ENCODE results near the gene SH2D4B.

- TF ChIP-seq FOXA1 (IDR thresholded peaks at IDR 0.05) (no peak), FOXA1 (CRISPR knock-in tag; IDR thresholded peaks at IDR 0.05) (no peak), POLR2AphosphoS5 (IDR thresholded peaks at IDR 0.05; ENCODE audit: low read depth, low read length) (no peak), ZNF672 (CRISPR knock-in tag; IDR thresholded peaks at IDR 0.05) (no peak), EZH2 (conservative IDR thresholded peaks at IDR 0.05; ENCODE audit: low read depth, low read length) (no peak), TARDBP (CRISPR knock-in tag; IDR thresholded peaks at IDR 0.05) (no peak), HINFP (CRISPR knock-in tag; IDR thresholded peaks at IDR 0.05; ENCODE audit: low read depth) (no peak), ZNF225 (CRISPR knock-in tag; IDR thresholded peaks at IDR 0.05) (no peak), TEAD3 (CRISPR knock-in tag; optimal IDR thresholded peaks at IDR 0.05; ENCODE audit: borderline replicate concordance) (no peak), TBX3 (IDR thresholded peaks at IDR 0.05; ENCODE audit: borderline replicate concordance) (no peak), GATAD2A (CRISPR knock-in tag; IDR thresholded peaks at IDR 0.05) (no peak)
- TF ChIP-seq, protein P1, sequence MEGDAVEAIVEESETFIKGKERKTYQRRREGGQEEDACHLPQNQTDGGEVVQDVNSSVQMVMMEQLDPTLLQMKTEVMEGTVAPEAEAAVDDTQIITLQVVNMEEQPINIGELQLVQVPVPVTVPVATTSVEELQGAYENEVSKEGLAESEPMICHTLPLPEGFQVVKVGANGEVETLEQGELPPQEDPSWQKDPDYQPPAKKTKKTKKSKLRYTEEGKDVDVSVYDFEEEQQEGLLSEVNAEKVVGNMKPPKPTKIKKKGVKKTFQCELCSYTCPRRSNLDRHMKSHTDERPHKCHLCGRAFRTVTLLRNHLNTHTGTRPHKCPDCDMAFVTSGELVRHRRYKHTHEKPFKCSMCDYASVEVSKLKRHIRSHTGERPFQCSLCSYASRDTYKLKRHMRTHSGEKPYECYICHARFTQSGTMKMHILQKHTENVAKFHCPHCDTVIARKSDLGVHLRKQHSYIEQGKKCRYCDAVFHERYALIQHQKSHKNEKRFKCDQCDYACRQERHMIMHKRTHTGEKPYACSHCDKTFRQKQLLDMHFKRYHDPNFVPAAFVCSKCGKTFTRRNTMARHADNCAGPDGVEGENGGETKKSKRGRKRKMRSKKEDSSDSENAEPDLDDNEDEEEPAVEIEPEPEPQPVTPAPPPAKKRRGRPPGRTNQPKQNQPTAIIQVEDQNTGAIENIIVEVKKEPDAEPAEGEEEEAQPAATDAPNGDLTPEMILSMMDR (CRISPR knock-in tag; IDR thresholded peaks at IDR 0.05) = no peak
- TF ChIP-seq, protein P2, sequence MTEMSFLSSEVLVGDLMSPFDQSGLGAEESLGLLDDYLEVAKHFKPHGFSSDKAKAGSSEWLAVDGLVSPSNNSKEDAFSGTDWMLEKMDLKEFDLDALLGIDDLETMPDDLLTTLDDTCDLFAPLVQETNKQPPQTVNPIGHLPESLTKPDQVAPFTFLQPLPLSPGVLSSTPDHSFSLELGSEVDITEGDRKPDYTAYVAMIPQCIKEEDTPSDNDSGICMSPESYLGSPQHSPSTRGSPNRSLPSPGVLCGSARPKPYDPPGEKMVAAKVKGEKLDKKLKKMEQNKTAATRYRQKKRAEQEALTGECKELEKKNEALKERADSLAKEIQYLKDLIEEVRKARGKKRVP (CRISPR knock-in tag; IDR thresholded peaks at IDR 0.05) = no peak
- TF ChIP-seq, protein P3, sequence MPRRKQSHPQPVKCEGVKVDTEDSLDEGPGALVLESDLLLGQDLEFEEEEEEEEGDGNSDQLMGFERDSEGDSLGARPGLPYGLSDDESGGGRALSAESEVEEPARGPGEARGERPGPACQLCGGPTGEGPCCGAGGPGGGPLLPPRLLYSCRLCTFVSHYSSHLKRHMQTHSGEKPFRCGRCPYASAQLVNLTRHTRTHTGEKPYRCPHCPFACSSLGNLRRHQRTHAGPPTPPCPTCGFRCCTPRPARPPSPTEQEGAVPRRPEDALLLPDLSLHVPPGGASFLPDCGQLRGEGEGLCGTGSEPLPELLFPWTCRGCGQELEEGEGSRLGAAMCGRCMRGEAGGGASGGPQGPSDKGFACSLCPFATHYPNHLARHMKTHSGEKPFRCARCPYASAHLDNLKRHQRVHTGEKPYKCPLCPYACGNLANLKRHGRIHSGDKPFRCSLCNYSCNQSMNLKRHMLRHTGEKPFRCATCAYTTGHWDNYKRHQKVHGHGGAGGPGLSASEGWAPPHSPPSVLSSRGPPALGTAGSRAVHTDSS (CRISPR knock-in tag; conservative IDR thresholded peaks at IDR 0.05) = no peak
- TF ChIP-seq, protein P4, sequence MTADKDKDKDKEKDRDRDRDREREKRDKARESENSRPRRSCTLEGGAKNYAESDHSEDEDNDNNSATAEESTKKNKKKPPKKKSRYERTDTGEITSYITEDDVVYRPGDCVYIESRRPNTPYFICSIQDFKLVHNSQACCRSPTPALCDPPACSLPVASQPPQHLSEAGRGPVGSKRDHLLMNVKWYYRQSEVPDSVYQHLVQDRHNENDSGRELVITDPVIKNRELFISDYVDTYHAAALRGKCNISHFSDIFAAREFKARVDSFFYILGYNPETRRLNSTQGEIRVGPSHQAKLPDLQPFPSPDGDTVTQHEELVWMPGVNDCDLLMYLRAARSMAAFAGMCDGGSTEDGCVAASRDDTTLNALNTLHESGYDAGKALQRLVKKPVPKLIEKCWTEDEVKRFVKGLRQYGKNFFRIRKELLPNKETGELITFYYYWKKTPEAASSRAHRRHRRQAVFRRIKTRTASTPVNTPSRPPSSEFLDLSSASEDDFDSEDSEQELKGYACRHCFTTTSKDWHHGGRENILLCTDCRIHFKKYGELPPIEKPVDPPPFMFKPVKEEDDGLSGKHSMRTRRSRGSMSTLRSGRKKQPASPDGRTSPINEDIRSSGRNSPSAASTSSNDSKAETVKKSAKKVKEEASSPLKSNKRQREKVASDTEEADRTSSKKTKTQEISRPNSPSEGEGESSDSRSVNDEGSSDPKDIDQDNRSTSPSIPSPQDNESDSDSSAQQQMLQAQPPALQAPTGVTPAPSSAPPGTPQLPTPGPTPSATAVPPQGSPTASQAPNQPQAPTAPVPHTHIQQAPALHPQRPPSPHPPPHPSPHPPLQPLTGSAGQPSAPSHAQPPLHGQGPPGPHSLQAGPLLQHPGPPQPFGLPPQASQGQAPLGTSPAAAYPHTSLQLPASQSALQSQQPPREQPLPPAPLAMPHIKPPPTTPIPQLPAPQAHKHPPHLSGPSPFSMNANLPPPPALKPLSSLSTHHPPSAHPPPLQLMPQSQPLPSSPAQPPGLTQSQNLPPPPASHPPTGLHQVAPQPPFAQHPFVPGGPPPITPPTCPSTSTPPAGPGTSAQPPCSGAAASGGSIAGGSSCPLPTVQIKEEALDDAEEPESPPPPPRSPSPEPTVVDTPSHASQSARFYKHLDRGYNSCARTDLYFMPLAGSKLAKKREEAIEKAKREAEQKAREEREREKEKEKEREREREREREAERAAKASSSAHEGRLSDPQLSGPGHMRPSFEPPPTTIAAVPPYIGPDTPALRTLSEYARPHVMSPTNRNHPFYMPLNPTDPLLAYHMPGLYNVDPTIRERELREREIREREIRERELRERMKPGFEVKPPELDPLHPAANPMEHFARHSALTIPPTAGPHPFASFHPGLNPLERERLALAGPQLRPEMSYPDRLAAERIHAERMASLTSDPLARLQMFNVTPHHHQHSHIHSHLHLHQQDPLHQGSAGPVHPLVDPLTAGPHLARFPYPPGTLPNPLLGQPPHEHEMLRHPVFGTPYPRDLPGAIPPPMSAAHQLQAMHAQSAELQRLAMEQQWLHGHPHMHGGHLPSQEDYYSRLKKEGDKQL (CRISPR knock-in tag; IDR thresholded peaks at IDR 0.05; ENCODE audit: low read depth) = no peak
Measured at GRCh38 chr10:80503584-80504157, 34.0 kb upstream of the SH2D4B start.

All from HepG2 (cell line).